Suprapubic skin (tissue), 4 donors: ENCODE measurements around the gene OR11H7.

Source experiments
- CTCF ChIP-seq, 2 donors: fragments of 200-600 bp in 1 of 2; fragments of 450-650 bp in 1 of 2; sonication (generic) in 1 of 2; IDR thresholded peaks; one replicate each; pipeline ENCODE4 v1.5.1; 2016 to 2019; ENCODE audit warnings: antibody characterized with exemption in 2 of 2, mild to moderate bottlenecking in 1 of 2, moderate library complexity in 1 of 2
- EP300 ChIP-seq: sonication (generic); formaldehyde crosslinking; IDR thresholded peaks from one replicate; pipeline ENCODE4 v1.6.1; 2017; ENCODE audit warnings: antibody characterized with exemption
- POLR2A ChIP-seq, 2 donors: fragments of 450-650 bp; IDR thresholded peaks; one replicate each; pipeline ENCODE4 v1.6.1; 2017; ENCODE audit warnings: antibody characterized with exemption in 2 of 2, mild to moderate bottlenecking in 2 of 2, moderate library complexity in 2 of 2
- POLR2AphosphoS5 ChIP-seq, 3 donors: sonication (generic); formaldehyde crosslinking; IDR thresholded peaks; one replicate each; pipeline ENCODE4 v1.6.1; 2017; ENCODE audit warnings: antibody characterized with exemption in 3 of 3

GRCh38 chr14:20190596-20190995 lies 38.2 kb upstream of the OR11H7 start, which contains the start of gene OR11G2:
- TF ChIP-seq CTCF (IDR thresholded peaks at IDR 0.05) (no peak), POLR2A (IDR thresholded peaks at IDR 0.05) (no peak), EP300 (no peak), POLR2AphosphoS5 (IDR thresholded peaks at IDR 0.05) (no peak)
